Astrocyte of the spinal cord (primary cell): ENCODE results near the gene CA11.
A peak's percentile ranks its signal among the peaks of the same experiment; 100 is the strongest.

Source experiments
- DNase-seq: peaks from one replicate; pipeline ENCODE4 v3.0.0; 2011; ENCODE audit warnings: low read depth, low spot score
- H3K4me3 ChIP-seq: 2 replicates; pipeline ENCODE4 v1.5.1; 2011; ENCODE audit warnings: low read depth, mild to moderate bottlenecking, low read length, moderate library complexity
- CTCF ChIP-seq: IDR thresholded peaks from 2 replicates; pipeline ENCODE4 v1.5.1; 2012; ENCODE audit warnings: low read depth, mild to moderate bottlenecking, low read length, inconsistent platforms
- in situ Hi-C: cut with HindIII; loops from 2 replicates; pipeline ENCODE4 v1.10.0; 2017; ENCODE audit warnings: low sequenced_read_pairs

CA11 gene

GRCh38 chr19:48635966-48636858 is 9.8 kb downstream of the CA11 start:
- DNase-seq, result no peak
- TF ChIP-seq CTCF, result no peak
- in situ Hi-C loops, result no loop called here
- peak overlapping the region; percentile 54 for H3K4me3 ChIP-seq

- H3K4me3 ChIP-seq, result peak overlapping the region; percentile 54
- no peak for DNase-seq
- no peak for TF ChIP-seq CTCF
- in situ Hi-C loops, result no loop called here
Measured at GRCh38 chr19:48635263-48635965, 10.6 kb downstream of the CA11 start.

GRCh38 chr19:48634424-48635262 is 11.3 kb downstream of the CA11 start:
- no peak for TF ChIP-seq CTCF
- H3K4me3 ChIP-seq, result no peak overlapping the region
- in situ Hi-C loops, result no loop called here
- DNase-seq, result peak; percentile 95

- TF ChIP-seq CTCF, result no peak
- in situ Hi-C loops, result no loop called here
- H3K4me3 ChIP-seq, result no peak overlapping the region
- DNase-seq, result no peak
Measured at GRCh38 chr19:48634036-48634342, 12.0 kb downstream of the CA11 start.

- DNase-seq, result no peak
- TF ChIP-seq CTCF, result no peak
- in situ Hi-C loops, result no loop called here
- no peak overlapping the region for H3K4me3 ChIP-seq
Measured at GRCh38 chr19:48633148-48634035, 12.6 kb downstream of the CA11 start.
